ENCODE results near the gene SBNO2.

Gene SBNO2

DNA sequence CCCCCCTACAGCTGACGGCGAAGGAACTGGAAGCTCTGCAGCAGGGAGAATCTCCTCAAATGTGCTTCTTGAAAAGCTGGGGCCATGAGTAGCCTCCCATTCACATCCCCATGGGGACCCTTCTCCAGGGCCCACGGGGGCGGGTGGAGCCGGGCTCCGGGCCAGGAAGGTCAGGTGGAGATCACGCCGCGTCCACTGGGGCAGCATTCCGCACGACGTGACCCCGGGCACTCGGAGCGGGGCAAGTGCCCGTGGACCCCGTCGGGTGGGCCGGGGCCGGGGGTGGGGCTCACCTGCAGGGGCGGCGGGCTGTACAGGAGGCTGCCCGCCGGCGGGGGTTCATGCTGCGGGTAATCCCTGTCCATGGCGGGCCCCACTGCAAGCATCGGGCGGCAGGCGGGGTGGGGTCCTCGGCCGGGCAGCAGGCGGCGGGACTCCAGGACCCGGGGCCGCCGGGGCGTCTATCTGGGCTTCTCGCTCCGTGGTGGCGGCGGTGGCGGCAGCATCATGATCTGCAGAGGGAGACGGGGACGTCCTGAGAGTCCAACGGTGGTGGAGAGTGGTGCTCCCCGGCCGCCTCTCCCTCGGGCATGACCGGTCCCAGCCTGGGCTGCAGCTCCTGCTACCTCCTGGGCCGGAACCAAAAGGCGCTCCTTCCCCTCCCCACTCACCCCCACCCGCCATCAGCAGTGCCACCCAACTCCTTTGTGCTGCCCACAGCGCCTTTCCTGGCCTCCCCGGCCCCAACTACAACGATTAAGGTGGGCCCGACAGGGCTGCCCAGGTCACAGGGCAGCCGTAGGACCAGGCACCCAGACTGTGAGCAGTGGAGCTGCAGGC lies 20.0 kb downstream of the SBNO2 start:
- no peak for TF ChIP-seq CTCF (IDR thresholded peaks at IDR 0.05; ENCODE audit: borderline replicate concordance, insufficient read depth, low read depth, low read length)
- H3K4me3 ChIP-seq (ENCODE audit: low read depth, low read length): no peak overlapping the region

DNA sequence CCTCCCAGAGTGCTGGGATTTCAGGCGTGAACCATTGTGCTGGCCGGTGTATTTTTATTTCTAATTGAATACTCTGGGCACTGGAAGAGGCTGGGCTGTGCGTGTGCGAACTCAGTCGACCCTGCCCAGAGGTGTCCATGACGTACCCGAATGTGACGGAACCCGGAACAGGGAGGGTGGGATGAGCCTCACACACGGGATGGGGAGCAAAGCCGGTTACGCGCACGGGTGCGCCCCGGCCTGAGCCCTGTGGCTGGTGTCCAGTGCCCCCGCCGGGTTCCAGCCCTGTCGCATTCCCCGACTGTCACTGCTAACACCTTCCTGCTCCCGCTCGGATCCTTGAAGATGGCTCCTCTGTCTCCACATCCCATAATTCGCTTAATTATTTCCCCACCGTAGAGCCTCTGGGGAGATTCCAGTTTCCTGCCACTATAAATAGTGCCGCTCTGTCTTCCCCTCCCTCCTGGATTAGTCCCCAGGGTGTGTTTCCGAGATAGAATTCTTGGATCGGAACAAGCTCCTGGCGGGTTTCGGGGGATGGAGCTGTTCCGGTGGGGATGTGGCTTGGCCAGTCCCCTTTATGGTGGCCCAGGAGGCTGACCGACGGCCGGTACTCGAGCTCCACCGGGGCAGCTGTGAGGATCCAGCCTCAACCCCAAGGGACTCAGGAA lies 22.0 kb downstream of the SBNO2 start:
- H3K4me3 ChIP-seq (ENCODE audit: low read depth, low read length): no peak overlapping the region

GRCh38 chr19:1151037-1151724 lies 22.9 kb downstream of the SBNO2 start:
- TF ChIP-seq CTCF (IDR thresholded peaks at IDR 0.05; ENCODE audit: borderline replicate concordance, insufficient read depth, low read depth, low read length): no peak
- no peak overlapping the region for H3K4me3 ChIP-seq (ENCODE audit: low read depth, low read length)

More for the DNA sequence above, 22.0 kb downstream of the SBNO2 start:
- no peak for TF ChIP-seq CTCF (IDR thresholded peaks at IDR 0.05; ENCODE audit: borderline replicate concordance, insufficient read depth, low read depth, low read length)

- TF ChIP-seq CTCF (IDR thresholded peaks at IDR 0.05; ENCODE audit: borderline replicate concordance, insufficient read depth, low read depth, low read length): no peak
- no peak overlapping the region for H3K4me3 ChIP-seq (ENCODE audit: low read depth, low read length)
Measured at GRCh38 chr19:1150333-1151036, 23.6 kb downstream of the SBNO2 start.

- no peak for TF ChIP-seq CTCF (IDR thresholded peaks at IDR 0.05; ENCODE audit: borderline replicate concordance, insufficient read depth, low read depth, low read length)
- no peak overlapping the region for H3K4me3 ChIP-seq (ENCODE audit: low read depth, low read length)
Measured at GRCh38 chr19:1149259-1150045, 24.6 kb downstream of the SBNO2 start.

DNA sequence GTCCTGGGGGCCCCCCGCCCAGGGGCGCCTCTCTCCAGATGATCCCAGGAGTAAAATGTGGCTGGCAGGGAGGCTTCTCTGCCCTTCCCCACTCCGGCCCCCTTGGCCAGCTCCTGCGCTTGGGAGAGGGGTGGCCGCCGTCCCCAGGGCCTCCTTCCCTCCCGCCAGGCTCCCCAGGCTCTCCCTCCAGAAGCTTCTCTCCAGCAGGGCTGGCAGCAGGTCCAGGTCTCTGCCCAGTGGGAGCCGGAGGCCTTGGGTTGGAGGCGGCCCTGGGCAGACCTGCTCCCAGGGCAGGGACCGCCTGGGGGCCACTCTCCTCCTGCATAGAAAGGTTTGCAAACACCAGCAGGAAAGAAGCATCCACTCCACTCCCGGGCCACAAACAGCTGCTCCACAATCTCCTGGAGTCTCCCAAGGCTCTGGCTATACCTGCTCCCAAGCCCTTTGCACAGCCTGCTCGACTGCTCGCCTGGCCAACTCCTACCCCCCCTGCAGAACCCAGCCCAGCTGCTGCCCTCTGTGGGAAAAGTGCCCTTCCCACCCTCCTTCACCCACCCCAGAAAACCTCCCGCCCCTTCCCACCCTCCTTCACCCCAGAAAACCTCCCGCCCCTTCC lies 26.0 kb downstream of the SBNO2 start:
- no peak overlapping the region for H3K4me3 ChIP-seq (ENCODE audit: low read depth, low read length)

More for the DNA sequence above, 26.0 kb downstream of the SBNO2 start:
- no peak for TF ChIP-seq CTCF (IDR thresholded peaks at IDR 0.05; ENCODE audit: borderline replicate concordance, insufficient read depth, low read depth, low read length)
